Measurements from ENCODE around the gene SLMAP. TPM values are rescaled to one million over a fixed set of nuclear protein-coding genes. Genes with fewer than 3 reads are reported as not detected.

The SLMAP gene
- total RNA-seq, 1 donor from 2014 or later = 52.0 TPM

GRCh38 chr3:57933602-57934001, 177.5 kb downstream of the SLMAP start:
- no peak for TF ChIP-seq CTCF (IDR thresholded peaks at IDR 0.05; ENCODE audit: partially characterized antibody, unreplicated experiment)
- Mint-ChIP-seq H3K36me3 (ENCODE audit: unreplicated experiment) (no peaks in the 10 kb centered on the region), H3K27me3 (ENCODE audit: unreplicated experiment) (no peaks in the 10 kb centered on the region), H3K9me3 (ENCODE audit: unreplicated experiment) (no peaks in the 10 kb centered on the region), H3K4me3 (ENCODE audit: unreplicated experiment) (no peak overlapping the region), H3K4me1 (ENCODE audit: low read depth, unreplicated experiment) (no peaks in the 10 kb centered on the region), H3K27ac (ENCODE audit: unreplicated experiment) (no peak overlapping the region)
- no peak for DNase-seq

DNA sequence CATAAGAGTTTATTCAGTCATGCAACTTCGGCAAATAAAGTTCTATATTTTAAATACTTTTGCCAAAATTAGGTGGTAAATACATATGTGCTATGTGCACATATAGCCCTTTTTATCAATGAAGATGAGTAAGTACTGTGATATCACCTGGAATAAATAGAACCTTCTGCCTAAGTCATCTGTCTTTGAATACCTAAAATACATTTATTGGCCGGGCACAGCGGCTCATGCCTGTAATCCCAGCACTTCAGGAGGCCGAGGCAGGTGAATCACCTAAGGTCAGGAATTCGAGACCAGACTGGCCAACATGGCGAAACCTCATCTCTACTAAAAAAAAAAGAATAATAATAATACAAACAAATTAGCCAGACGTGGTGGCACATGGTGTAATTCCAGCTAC, 178.3 kb downstream of the SLMAP start:
- Mint-ChIP-seq H3K4me3 (ENCODE audit: unreplicated experiment) (no peak overlapping the region), H3K4me1 (ENCODE audit: low read depth, unreplicated experiment) (no peaks in the 10 kb centered on the region), H3K27me3 (ENCODE audit: unreplicated experiment) (no peaks in the 10 kb centered on the region), H3K27ac (ENCODE audit: unreplicated experiment) (no peak overlapping the region), H3K36me3 (ENCODE audit: unreplicated experiment) (no peaks in the 10 kb centered on the region), H3K9me3 (ENCODE audit: unreplicated experiment) (no peaks in the 10 kb centered on the region)
- no peak for TF ChIP-seq CTCF (IDR thresholded peaks at IDR 0.05; ENCODE audit: partially characterized antibody, unreplicated experiment)
- no peak for DNase-seq

GRCh38 chr3:57935539-57935938, 179.4 kb downstream of the SLMAP start:
- Mint-ChIP-seq H3K27me3 (ENCODE audit: unreplicated experiment) (no peaks in the 10 kb centered on the region), H3K36me3 (ENCODE audit: unreplicated experiment) (no peaks in the 10 kb centered on the region), H3K9me3 (ENCODE audit: unreplicated experiment) (no peaks in the 10 kb centered on the region), H3K27ac (ENCODE audit: unreplicated experiment) (no peak overlapping the region), H3K4me3 (ENCODE audit: unreplicated experiment) (no peak overlapping the region), H3K4me1 (ENCODE audit: low read depth, unreplicated experiment) (no peaks in the 10 kb centered on the region)
- no peak for DNase-seq
- TF ChIP-seq CTCF (IDR thresholded peaks at IDR 0.05; ENCODE audit: partially characterized antibody, unreplicated experiment) = no peak

- H3K27ac Mint-ChIP-seq (ENCODE audit: unreplicated experiment) = no peak overlapping the region
- no peaks in the 10 kb centered on the region for H3K9me3 Mint-ChIP-seq (ENCODE audit: unreplicated experiment)
- H3K27me3 Mint-ChIP-seq (ENCODE audit: unreplicated experiment) = no peaks in the 10 kb centered on the region
These were observed 181.0 kb downstream of the SLMAP start for GRCh38 chr3:57937092-57937491.

GRCh38 chr3:57939775-57940174, 183.7 kb downstream of the SLMAP start:
- no peak for DNase-seq
- Mint-ChIP-seq H3K9me3 (ENCODE audit: unreplicated experiment) (no peaks in the 10 kb centered on the region), H3K36me3 (ENCODE audit: unreplicated experiment) (peaks cover 5% of the 10 kb centered on the region), H3K4me3 (ENCODE audit: unreplicated experiment) (no peak overlapping the region), H3K27ac (ENCODE audit: unreplicated experiment) (no peak overlapping the region), H3K27me3 (ENCODE audit: unreplicated experiment) (no peaks in the 10 kb centered on the region), H3K4me1 (ENCODE audit: low read depth, unreplicated experiment) (no peaks in the 10 kb centered on the region)
- no peak for TF ChIP-seq CTCF (IDR thresholded peaks at IDR 0.05; ENCODE audit: partially characterized antibody, unreplicated experiment)

More at GRCh38 chr3:57937092-57937491, 181.0 kb downstream of the SLMAP start:
- Mint-ChIP-seq H3K4me1 (ENCODE audit: low read depth, unreplicated experiment) (no peaks in the 10 kb centered on the region), H3K4me3 (ENCODE audit: unreplicated experiment) (no peak overlapping the region), H3K36me3 (ENCODE audit: unreplicated experiment) (peaks cover 5% of the 10 kb centered on the region)
- no peak for TF ChIP-seq CTCF (IDR thresholded peaks at IDR 0.05; ENCODE audit: partially characterized antibody, unreplicated experiment)
- DNase-seq = no peak

Measured in glutamatergic neuron (in vitro differentiated cells).